HG03521 (cell line): ENCODE data around the gene RIMBP2.
"Not testable (repeated sequence)": the region's sequence is repeated elsewhere in the genome, so short reads cannot be mapped to it uniquely, and the experiment has no call there.

Source experiments
- ATAC-seq: cut with Tn5 transposase; IDR thresholded peaks from one replicate; pipeline ENCODE4 v1.9.1; 2021; ENCODE audit warnings: mild to moderate bottlenecking, moderate library complexity; ENCODE audit not compliant: unreplicated experiment

RIMBP2 gene

GRCh38 chr12:130609966-130610365, 106.1 kb downstream of the RIMBP2 start:
- no peak for ATAC-seq

- ATAC-seq: no peak
These were observed 107.3 kb downstream of the RIMBP2 start for GRCh38 chr12:130608831-130609230.

- ATAC-seq: no peak
These were observed 108.0 kb downstream of the RIMBP2 start for GRCh38 chr12:130608132-130608531.

- no peak for ATAC-seq
These were observed 109.9 kb downstream of the RIMBP2 start for GRCh38 chr12:130606231-130606630.

- no peak for ATAC-seq
These were observed 112.6 kb downstream of the RIMBP2 start for GRCh38 chr12:130603396-130603965.

- no peak for ATAC-seq
These were observed 113.8 kb downstream of the RIMBP2 start for GRCh38 chr12:130602251-130602650.

GRCh38 chr12:130601327-130601726, 114.8 kb downstream of the RIMBP2 start:
- no peak for ATAC-seq

GRCh38 chr12:130596241-130596640, 119.9 kb downstream of the RIMBP2 start:
- ATAC-seq: no peak

GRCh38 chr12:130595566-130595965, 120.5 kb downstream of the RIMBP2 start:
- no peak for ATAC-seq

GRCh38 chr12:130593056-130593455, 123.0 kb downstream of the RIMBP2 start:
- no peak for ATAC-seq

- ATAC-seq: no peak
These were observed 123.5 kb downstream of the RIMBP2 start for GRCh38 chr12:130592641-130593040.

- no peak for ATAC-seq
These were observed 124.4 kb downstream of the RIMBP2 start for GRCh38 chr12:130591736-130592135.

- no peak for ATAC-seq
These were observed 125.4 kb downstream of the RIMBP2 start for GRCh38 chr12:130590685-130591084.

- ATAC-seq: no peak
These were observed 126.4 kb downstream of the RIMBP2 start for GRCh38 chr12:130589540-130590317.

GRCh38 chr12:130588696-130589539, 127.2 kb downstream of the RIMBP2 start:
- no peak for ATAC-seq

GRCh38 chr12:130587966-130588365, 128.1 kb downstream of the RIMBP2 start:
- ATAC-seq: no peak

GRCh38 chr12:130584475-130584874, 131.6 kb downstream of the RIMBP2 start:
- not testable (repeated sequence) for ATAC-seq

- no peak for ATAC-seq
These were observed 132.3 kb downstream of the RIMBP2 start for GRCh38 chr12:130583800-130584199.

GRCh38 chr12:130583317-130583716, 132.8 kb downstream of the RIMBP2 start:
- no peak for ATAC-seq

- ATAC-seq: no peak
These were observed 133.8 kb downstream of the RIMBP2 start for GRCh38 chr12:130582286-130582685.

- ATAC-seq: no peak
These were observed 134.3 kb downstream of the RIMBP2 start for GRCh38 chr12:130581782-130582181.

GRCh38 chr12:130579231-130579630, 136.9 kb downstream of the RIMBP2 start:
- ATAC-seq: no peak
